ENCODE results near the gene MYO15A. TPM values are rescaled to one million over a fixed set of nuclear protein-coding genes. Genes with fewer than 3 reads are reported as not detected.
A peak's percentile ranks its signal among the peaks of the same experiment; 100 is the strongest.

The MYO15A gene
- total RNA-seq, 4 donors from 2014 or later = 1.1 to 4.2 (median 1.2) TPM

DNA sequence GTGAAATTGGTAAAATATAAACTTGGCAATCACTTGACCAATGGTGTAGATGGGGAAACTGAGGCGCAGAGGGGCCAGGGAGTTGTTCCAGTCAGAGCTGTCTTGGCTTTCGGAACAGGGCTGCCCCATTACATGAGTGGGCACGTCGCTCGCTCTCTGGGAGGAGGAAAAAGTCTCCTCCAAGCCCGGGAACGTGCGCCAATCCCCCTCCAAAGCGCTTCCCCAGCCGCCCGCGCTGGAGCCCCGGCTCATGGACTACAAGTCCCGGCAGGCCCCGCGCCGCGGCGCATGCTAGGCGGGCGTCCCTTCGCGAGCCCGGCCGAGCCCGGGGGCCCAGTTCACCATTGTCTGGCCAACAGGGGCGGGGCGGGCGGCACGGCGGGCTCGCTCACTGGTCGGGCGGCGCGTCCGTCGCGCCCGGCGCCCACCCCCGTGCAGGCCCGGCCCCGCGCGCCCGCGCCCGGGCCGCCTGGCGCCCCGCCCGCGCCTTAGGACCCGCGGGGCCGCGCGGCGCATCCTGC, 116.6 kb downstream of the MYO15A start, which contains the start of gene LLGL1:
Gene LLGL1, plus strand, starts transcription at position 515 of the 521 bp plus-strand sequence. CDS start 48 bp downstream, outside the sequence.
- peak; percentile 97 for DNase-seq
- TF ChIP-seq, protein P1, sequence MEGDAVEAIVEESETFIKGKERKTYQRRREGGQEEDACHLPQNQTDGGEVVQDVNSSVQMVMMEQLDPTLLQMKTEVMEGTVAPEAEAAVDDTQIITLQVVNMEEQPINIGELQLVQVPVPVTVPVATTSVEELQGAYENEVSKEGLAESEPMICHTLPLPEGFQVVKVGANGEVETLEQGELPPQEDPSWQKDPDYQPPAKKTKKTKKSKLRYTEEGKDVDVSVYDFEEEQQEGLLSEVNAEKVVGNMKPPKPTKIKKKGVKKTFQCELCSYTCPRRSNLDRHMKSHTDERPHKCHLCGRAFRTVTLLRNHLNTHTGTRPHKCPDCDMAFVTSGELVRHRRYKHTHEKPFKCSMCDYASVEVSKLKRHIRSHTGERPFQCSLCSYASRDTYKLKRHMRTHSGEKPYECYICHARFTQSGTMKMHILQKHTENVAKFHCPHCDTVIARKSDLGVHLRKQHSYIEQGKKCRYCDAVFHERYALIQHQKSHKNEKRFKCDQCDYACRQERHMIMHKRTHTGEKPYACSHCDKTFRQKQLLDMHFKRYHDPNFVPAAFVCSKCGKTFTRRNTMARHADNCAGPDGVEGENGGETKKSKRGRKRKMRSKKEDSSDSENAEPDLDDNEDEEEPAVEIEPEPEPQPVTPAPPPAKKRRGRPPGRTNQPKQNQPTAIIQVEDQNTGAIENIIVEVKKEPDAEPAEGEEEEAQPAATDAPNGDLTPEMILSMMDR (IDR thresholded peaks at IDR 0.05) = no peak
- TF ChIP-seq POLR2AphosphoS5 (IDR thresholded peaks at IDR 0.05) = peak in 1 of 3 donors; percentile 25
- H3K4me3 ChIP-seq = peak within 1 kb of the TSS; percentile 36 to 81 (median 53)
- H3K27me3 ChIP-seq = no peaks in the 10 kb centered on the region
- in situ Hi-C loops (cut with MboI; ENCODE audit: low pct_ligation_motif_present in 1 of 4, low pct_unique_long_range_greater_than_20kb in 1 of 4, low sequenced_read_pairs in 3 of 4) (no loop called here), intact Hi-C loops (cut with DNase I; ENCODE audit: low total_unique reads) (no loop called here)
- no peaks in the 10 kb centered on the region for H3K36me3 ChIP-seq
- H3K27ac ChIP-seq = peak within 1 kb of the TSS; percentile 61 to 75 (median 66)
- WGBS, 2 donors (ENCODE audit: low coverage in 1 of 2) = 1% methylated on average over 30 of the region's 60 CpGs; no CpG with 5 or more reads in 1 of the 2 donors
- H3K9me3 ChIP-seq = no peaks in the 10 kb centered on the region
- peaks cover 5 to 15% (median 14%) of the 10 kb centered on the region in 4 donors for H3K4me1 ChIP-seq

DNA sequence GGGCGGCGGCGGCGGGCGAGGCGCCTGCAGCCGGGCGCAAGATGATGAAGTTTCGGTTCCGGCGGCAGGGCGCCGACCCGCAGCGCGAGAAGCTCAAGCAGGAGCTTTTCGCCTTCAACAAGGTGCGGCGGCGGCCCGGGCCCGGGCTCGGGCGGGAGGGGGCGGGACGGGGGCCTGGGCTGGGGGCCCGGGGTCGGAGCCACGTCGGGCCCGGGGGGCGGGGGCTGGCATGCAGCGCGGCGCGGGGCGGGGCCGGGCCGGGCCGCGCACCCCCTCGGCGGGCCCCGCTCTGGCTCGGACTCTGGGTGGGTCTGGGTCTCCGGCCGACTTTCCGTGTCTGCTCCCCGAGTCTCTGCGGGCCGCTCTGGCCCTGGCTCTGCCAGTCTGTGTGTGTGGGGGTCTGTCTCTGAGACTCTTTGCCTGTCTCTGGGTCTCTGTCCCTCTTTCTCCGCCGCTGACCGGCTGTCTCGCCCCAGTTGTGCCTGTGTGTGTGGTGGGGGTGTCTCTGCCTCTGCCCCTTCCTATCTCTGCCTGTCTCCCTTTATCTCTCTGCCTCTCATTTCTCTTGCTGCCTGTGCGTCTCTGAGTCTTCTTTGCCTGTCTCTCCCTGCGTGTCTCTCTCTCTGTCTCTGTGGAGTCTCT, 117.2 kb downstream of the MYO15A start:
- Histone ChIP-seq H3K36me3 (no peaks in the 10 kb centered on the region), H3K4me3 (peak overlapping the region; percentile 36 to 81 (median 53)), H3K27me3 (no peaks in the 10 kb centered on the region), H3K9me3 (no peaks in the 10 kb centered on the region), H3K4me1 (peaks cover 5 to 15% (median 14%) of the 10 kb centered on the region in 4 donors), H3K27ac (peak overlapping the region; percentile 55 to 75 (median 66))
- in situ Hi-C loops (cut with MboI; ENCODE audit: low pct_ligation_motif_present in 1 of 4, low pct_unique_long_range_greater_than_20kb in 1 of 4, low sequenced_read_pairs in 3 of 4) = no loop called here
- intact Hi-C loops (cut with DNase I; ENCODE audit: low total_unique reads) = no loop called here
- 0% methylated on average over 1 to 18 of the region's 57 CpGs for WGBS, 2 donors (ENCODE audit: low coverage in 1 of 2)
- DNase-seq = no peak
- no peak for TF ChIP-seq POLR2AphosphoS5 (IDR thresholded peaks at IDR 0.05)
- no peak for TF ChIP-seq EP300 (IDR thresholded peaks at IDR 0.05; ENCODE audit: low read depth)
- no peak for TF ChIP-seq POLR2A (IDR thresholded peaks at IDR 0.05)
- TF ChIP-seq, protein P1 (IDR thresholded peaks at IDR 0.05) = no peak

DNA sequence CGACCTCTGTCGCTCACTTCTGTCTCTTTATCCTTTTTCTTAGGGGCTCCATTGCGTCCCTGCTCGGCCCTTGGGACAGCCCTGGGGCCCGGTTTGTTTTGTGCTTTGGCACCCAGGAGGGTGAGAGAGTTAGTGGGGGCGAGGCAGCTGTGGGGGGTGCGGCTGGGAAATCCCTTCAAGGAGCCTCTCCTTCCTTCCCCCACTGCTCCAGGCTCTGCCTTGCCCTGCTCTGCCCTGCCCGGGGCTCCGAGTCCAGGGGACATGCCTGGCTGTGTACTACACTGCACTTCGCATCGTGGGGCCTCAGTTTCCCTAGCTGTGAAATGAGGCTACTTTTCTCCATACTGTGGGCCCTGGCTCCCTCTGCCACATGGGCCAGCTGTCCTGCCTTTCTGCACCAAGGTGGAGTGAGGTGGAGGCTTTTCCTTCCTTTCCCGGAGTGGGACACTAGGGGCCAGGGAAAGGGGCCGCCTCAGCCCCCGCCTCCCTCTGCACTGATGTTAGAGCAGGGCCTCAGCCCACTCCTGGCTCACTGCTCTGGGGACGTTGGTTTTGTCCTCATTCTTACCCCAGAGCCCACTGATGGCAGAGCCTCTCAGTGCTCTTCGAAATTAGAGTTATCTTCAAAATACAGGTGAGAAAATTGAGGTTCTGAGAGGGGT, 117.9 kb downstream of the MYO15A start:
- Histone ChIP-seq H3K9me3 (no peaks in the 10 kb centered on the region), H3K27ac (peak overlapping the region in 3 of 4 donors; percentile 55 to 75 (median 61)), H3K36me3 (no peaks in the 10 kb centered on the region), H3K4me3 (peak overlapping the region; percentile 36 to 81 (median 53)), H3K4me1 (peaks cover 5 to 15% (median 14%) of the 10 kb centered on the region in 4 donors), H3K27me3 (no peaks in the 10 kb centered on the region)
- WGBS, 2 donors (ENCODE audit: low coverage in 1 of 2) = 0 to 27% methylated on average over 4 to 16 of the region's 16 CpGs
- intact Hi-C loops (cut with DNase I; ENCODE audit: low total_unique reads) = no loop called here
- DNase-seq = no peak
- TF ChIP-seq, protein P1 (IDR thresholded peaks at IDR 0.05) = no peak
- TF ChIP-seq POLR2A (IDR thresholded peaks at IDR 0.05) (no peak), POLR2AphosphoS5 (IDR thresholded peaks at IDR 0.05) (no peak), EP300 (IDR thresholded peaks at IDR 0.05; ENCODE audit: low read depth) (no peak)
- in situ Hi-C loops (cut with MboI; ENCODE audit: low pct_ligation_motif_present in 1 of 4, low pct_unique_long_range_greater_than_20kb in 1 of 4, low sequenced_read_pairs in 3 of 4) = no loop called here

DNA sequence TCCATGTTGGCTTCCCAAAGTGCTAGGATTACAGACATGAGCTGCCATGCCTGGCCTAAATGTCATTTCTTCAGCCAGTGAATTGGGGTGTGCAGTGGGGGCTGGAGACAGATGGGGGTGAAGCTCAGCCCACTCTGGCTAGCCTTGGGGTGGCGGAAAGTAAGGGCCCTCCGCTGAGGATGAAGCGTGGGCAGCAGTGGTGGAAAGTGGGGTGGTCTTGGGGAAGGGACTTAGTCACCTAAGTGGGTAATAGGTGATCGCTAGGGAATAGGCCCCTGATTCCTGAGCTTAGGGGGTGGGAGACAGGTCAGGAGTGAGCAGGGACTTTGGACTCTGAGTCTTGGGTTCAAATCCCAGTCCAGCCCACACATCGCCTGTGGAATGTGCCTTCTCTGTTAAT, 119.1 kb downstream of the MYO15A start:
- no peak overlapping the region for H3K4me3 ChIP-seq
- in situ Hi-C loops (cut with MboI; ENCODE audit: low pct_ligation_motif_present in 1 of 4, low pct_unique_long_range_greater_than_20kb in 1 of 4, low sequenced_read_pairs in 3 of 4) (no loop called here), intact Hi-C loops (cut with DNase I; ENCODE audit: low total_unique reads) (no loop called here)

More for the DNA sequence above, 119.1 kb downstream of the MYO15A start:
- no peak overlapping the region for H3K27ac ChIP-seq
- 97% methylated on average over 5 of the region's 5 CpGs; no CpG with 5 or more reads in 1 of the 2 donors for WGBS, 2 donors (ENCODE audit: low coverage in 1 of 2)
- TF ChIP-seq POLR2AphosphoS5 (IDR thresholded peaks at IDR 0.05) = no peak
- TF ChIP-seq, protein P1 (IDR thresholded peaks at IDR 0.05) = no peak
- TF ChIP-seq POLR2A (IDR thresholded peaks at IDR 0.05) = no peak
- TF ChIP-seq EP300 (IDR thresholded peaks at IDR 0.05; ENCODE audit: low read depth) = no peak
- peaks cover 5 to 15% (median 14%) of the 10 kb centered on the region in 4 donors for H3K4me1 ChIP-seq
- no peaks in the 10 kb centered on the region for H3K27me3 ChIP-seq
- H3K36me3 ChIP-seq = no peaks in the 10 kb centered on the region
- H3K9me3 ChIP-seq = no peaks in the 10 kb centered on the region
- DNase-seq = no peak
